SH-SY5Y (cell line): ENCODE results near the gene HECTD2.

ENCODE experiments used
- GATA2 ChIP-seq: IDR thresholded peaks from 2 replicates; pipeline ENCODE4 v1.6.1; 2011; ENCODE audit warnings: mild to moderate bottlenecking, low read depth, low read length
- GATA3 ChIP-seq: IDR thresholded peaks from 2 replicates; pipeline ENCODE4 v1.6.1; 2011; ENCODE audit warnings: low read depth, mild to moderate bottlenecking, low read length, moderate library complexity

Gene HECTD2

DNA sequence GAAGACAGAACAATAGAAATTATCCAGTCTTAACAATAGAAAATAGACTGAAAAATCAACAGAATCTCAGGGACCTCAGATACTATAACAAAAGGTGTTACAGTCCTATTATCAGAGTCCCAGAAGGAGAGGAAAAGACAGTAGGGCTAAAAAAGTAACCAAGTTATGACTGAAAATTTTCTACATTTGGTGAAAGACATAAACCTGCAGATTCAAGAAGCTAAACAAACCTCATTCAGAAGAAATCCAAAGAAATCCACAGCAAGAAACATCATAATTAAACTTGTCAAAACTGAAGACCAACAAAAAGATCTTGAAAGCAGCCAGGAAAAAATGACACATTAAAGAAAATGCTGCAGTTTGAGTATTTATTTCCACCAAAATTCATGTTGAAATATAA is 41.9 kb downstream of the HECTD2 start:
- TF ChIP-seq GATA2 (no peak), GATA3 (no peak)

DNA sequence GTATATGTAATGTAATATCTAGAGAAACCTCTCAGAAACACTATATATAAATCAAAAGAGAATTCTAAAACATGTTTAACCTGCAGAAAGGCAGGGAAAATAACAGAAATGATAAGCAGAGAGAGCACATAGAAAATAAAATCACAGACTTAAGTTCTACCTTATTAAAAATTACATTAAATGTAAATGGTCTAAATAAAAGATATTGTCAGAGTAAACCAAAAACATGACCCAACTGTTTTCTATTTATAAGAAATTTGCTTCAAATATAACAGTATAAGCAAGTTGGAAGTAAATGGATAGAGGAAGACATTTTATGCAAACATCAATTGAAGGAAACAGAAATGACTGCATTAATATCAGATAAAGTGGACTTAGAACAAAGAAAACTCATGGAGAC is 43.4 kb downstream of the HECTD2 start:
- no peak for TF ChIP-seq GATA2
- no peak for TF ChIP-seq GATA3

DNA sequence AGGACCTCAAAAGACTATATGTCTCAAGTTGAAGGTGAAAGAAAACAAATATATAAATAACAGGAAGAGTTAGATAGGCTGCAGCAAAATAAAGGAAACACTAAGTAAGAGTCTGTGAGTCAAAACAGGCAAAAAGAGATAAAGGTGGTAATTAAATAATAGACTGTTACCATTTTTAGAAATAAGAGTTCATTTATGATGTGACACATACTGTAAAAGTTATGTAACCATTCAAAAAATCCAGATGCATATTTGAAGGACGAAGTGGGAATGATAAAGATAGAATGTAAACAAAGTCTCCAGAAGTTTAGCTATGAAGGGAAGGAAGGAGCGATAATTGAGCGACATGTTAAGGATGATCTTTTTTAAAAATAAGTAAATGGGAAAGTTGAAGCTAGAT is 50.5 kb downstream of the HECTD2 start:
- no peak for TF ChIP-seq GATA3
- TF ChIP-seq GATA2 = no peak

DNA sequence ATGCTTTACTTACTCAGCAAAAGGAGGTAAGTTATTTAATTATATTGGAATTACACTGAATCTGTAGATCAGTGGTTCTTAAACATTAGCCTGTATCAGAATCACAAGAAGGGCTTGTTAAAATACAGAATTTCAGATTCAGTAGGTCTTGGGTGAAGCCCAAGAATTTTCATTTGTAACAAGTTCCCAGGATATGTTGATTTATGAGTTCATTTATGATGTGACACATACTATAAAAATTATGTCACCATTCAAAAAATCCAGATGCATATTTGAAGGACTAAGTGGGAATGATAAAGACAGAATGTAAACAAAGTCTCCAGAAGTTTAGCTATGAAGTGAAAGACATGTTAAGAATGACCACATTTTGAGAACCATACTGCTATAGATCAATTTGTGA is 52.3 kb downstream of the HECTD2 start:
- TF ChIP-seq GATA3 = no peak
- TF ChIP-seq GATA2 = no peak

DNA sequence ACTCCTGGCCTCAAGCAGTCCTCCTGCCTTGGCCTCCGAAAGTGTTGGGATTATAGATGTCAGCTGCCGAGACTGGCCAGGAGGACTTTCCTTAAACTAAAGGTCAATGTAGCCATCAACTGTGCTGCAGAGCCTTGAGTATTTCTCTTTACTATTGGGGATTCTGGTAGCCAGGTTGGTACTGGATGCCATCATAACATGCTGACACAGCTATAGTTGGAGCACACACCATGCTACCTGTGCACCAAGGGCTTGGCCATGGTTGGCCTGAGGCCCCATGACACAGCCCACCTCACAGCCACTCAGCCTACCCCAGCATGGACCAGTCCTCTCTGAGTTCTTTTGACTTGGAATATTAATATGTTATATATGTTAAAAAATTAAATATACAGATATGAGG is 54.4 kb downstream of the HECTD2 start:
- TF ChIP-seq GATA2 (no peak), GATA3 (no peak)

DNA sequence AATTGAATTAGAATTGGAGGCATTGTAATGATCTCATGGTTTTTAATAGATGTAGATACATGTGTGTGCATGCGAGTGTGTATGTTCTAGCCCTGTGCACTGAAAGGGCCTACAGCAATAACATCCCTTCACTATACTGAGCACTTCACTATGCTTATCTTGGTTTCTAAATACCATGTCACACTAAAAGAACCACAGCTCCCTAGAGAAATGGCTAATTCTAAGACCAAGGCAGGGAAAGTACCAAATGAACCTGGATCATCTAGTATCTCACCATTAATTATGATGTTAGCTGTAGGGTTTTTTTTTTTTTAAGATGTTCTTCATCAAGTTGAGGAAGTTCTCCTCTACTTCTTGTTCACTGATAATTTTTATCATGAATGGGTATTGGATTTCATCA is 55.1 kb downstream of the HECTD2 start:
- no peak for TF ChIP-seq GATA3
- TF ChIP-seq GATA2 = no peak

DNA sequence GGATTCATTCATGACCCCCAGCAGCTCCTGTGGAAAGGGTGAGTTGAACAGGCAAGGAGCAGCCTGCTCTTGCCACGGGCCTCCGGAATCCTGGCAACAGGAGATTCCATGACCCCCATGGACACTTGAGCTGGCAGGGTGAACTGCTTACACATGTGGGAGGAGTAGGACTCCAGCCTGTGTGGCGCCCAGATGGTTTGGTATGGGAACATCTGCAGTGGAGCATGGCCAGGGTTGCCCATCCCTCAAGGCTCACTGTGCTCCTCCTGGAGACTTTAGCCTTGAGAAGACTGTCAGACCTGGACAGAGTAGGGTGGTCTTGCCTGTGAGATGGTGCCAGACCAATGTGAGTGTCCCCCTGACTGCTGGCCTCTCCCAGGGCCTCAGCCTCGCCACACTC is 57.0 kb downstream of the HECTD2 start:
- TF ChIP-seq GATA2 (no peak), GATA3 (no peak)

DNA sequence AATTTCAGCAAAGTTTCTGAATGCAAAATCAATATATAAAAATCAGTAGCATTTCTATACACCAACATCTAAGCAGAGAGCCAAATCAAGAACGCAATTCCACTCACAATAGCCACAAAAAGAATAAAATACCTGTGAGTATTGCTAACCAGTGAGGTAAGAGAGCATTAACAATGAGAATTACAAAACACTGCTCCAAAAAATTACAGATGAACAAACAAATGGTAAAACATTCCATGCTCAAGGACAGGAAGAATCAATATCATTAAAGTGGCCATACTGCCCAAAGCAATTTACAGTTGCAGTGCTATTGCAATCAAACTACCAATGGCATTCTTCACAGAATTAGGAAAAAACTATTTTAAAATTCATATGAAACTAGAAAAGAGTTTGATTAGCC is 61.5 kb downstream of the HECTD2 start:
- TF ChIP-seq GATA2 = no peak
- TF ChIP-seq GATA3 = no peak

DNA sequence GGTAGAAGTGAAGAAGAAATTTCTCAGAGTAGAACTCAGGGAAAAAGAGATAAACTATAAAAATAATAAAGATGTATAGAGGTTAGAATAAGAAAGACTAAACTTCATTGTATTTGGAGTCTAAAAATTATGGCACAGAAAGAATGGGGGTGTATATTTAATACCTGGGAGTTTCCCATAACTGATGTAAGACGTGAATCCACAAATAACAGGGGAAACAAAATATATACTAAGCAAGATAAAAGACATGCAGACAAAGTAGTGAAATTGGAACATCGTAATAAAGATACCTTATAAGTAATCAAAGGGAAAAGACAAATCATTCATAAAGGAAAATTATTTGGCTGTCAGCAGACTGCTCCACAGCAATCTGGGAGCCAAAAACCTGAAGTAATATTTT is 62.8 kb downstream of the HECTD2 start:
- no peak for TF ChIP-seq GATA3
- TF ChIP-seq GATA2 = no peak

DNA sequence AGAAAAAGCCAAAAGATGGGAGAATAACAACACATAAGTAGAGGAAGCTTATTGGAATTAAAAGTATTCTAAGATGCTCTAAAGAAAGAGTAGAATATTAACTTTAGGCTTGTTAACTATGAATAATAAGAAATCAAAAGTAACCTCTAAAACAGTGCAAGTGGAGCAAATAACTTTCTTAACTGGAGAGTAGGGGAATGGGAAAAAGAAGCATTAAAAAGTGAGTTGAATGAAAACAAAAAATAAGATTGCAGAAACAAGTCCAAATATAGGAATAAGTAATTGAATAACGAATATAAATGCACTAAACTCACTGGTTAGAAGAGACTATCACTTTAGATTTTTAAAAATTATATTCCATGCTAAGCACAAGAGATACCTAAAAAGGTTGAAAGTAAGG is 63.9 kb downstream of the HECTD2 start:
- TF ChIP-seq GATA3 = no peak
- no peak for TF ChIP-seq GATA2

DNA sequence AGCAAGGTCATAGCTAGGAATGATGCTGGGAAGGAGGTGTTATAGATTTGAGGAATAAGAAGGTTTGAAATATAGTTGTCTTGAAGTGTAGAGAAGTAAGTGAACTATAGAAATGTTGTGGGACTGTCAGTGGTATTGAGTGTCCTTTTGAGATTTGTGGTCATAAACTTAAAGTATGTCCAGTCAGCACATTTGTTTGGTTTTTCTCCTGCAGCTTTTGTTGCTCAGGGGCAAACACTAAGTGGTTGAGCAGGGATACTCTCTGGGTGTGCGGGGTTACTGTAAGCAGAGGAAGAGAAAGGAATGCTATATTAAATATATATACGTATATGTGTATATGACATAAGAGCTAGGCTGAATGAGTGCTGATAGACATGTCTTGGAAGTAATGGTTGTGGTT is 67.1 kb downstream of the HECTD2 start:
- TF ChIP-seq GATA2 (no peak), GATA3 (no peak)

DNA sequence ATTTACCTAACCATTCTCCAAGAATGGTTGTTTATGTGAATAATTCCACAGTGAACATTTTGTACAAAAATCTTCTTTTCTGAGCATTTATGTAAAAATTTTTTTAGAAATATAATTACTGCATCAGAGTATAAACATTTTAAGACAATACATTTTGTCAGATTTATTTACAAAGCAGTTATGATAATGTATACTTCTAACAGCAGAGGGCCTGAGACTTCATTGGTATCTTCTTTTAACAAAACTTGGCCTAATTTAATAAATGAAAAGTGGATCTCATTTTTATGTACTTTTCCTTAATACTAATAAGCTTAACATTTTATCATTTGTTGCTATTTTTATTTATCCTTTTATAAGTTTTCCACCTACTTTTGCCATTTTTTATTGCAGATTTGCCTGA is 69.4 kb downstream of the HECTD2 start:
- TF ChIP-seq GATA2 = no peak
- TF ChIP-seq GATA3 = no peak

DNA sequence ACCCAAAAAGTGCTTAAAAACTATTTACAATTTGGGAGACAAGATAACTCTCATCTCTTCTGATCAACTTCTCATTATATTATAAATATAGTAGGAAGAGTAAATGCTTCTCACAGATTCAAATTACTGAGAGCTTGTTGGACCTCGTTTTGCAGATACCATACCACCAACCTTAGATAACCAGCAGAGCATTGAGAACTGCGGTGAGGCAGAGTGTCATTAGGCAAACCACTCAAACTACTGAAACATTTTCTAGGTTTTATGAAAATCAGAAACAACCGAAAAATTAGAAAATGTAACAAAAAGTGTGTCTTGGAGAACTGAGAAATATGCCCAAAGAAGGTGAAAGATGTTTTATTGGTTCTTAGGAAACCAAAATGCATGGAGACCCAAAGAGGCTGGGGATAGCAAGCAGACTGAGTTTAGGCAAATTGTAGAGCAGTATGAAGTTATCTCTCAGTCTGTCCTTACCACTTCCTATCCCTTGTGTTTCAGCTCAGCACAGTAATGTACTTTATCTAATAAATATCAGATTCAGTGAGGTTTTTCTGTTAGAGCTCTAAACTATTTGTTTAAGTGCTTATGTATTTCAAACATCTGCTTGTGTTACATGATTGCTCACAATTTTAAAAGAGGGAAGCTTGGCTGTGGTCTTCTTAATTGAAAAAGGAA is 77.9 kb downstream of the HECTD2 start:
- TF ChIP-seq GATA3 (no peak), GATA2 (no peak)

DNA sequence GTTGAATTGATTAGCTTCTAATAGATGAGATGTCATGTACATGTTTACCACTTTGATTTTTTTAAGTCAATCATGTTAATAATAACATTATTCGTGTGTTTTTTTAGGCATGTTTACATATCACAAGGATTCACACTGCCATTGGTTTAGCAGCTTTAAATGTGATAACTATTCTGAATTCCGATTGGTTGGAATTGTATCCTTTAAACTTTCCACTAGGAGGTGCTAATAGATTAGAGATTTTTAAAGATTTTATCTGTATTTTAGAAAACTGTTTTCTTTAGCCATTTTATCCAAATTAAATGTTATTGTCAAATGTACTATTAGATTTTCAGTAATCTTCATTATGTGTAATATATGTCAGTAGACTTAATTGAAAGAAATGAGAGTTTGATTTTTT is 83.2 kb downstream of the HECTD2 start:
- TF ChIP-seq GATA2 (no peak), GATA3 (no peak)

DNA sequence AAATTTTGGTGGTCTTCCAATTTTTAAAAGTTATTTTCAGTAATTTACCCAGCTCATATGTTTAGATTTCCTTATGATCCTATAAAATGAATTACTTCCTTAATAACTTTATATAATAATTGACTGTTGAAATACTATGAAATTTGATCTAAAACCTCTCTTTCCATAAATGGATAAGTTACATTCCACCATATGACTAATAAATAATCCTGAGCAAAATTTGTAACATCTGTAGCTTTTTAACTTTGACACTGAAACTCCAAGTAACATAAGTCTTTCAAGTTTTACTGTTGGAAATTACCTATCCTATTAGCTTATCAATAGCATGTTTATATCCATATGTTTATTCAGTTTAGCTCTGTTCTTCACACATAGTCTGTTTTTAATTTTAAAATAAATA is 85.3 kb downstream of the HECTD2 start:
- TF ChIP-seq GATA2 (no peak), GATA3 (no peak)

DNA sequence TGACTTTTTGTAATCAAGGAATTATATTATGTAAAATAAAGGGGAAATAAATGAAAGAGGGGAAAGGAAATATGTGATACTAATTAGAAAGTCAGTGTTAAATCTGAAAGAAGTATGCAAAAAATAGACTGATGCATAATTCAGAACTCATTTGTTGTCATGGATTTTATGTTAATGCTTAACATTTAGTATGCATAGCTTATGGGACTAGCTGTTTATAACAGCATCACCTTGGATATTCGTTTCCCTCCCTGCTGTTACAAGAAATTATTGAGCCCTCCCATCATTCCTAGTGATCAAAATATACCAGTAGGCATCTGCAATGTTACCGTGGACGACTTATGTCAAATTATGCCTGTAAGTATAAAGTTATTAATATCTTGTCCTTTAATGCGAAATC is 85.9 kb downstream of the HECTD2 start:
- TF ChIP-seq GATA3 (no peak), GATA2 (no peak)
